Hematopoietic multipotent progenitor cell treated with erythropoietin and hydrocortisone succinate and interleukin-3 and kit ligand, for 6 days (in vitro differentiated cells): ENCODE data around the gene HMGB1.

ENCODE experiments used
- DNase-seq: peaks from one replicate; pipeline ENCODE4 v3.0.0-alpha.2; 2015

The HMGB1 gene

GRCh38 chr13:30465593-30466357 lies at the start of gene HMGB1:
TSS of gene HMGB1 (minus strand) at chr13:30465936. CDS start at chr13:30463680, 2,256 bp downstream.
- peak; percentile 100 for DNase-seq

GRCh38 chr13:30510811-30511371 lies 45.2 kb upstream of the HMGB1 start:
- DNase-seq, result no peak

- no peak for DNase-seq
Measured at GRCh38 chr13:30510091-30510490, 44.4 kb upstream of the HMGB1 start.

DNA sequence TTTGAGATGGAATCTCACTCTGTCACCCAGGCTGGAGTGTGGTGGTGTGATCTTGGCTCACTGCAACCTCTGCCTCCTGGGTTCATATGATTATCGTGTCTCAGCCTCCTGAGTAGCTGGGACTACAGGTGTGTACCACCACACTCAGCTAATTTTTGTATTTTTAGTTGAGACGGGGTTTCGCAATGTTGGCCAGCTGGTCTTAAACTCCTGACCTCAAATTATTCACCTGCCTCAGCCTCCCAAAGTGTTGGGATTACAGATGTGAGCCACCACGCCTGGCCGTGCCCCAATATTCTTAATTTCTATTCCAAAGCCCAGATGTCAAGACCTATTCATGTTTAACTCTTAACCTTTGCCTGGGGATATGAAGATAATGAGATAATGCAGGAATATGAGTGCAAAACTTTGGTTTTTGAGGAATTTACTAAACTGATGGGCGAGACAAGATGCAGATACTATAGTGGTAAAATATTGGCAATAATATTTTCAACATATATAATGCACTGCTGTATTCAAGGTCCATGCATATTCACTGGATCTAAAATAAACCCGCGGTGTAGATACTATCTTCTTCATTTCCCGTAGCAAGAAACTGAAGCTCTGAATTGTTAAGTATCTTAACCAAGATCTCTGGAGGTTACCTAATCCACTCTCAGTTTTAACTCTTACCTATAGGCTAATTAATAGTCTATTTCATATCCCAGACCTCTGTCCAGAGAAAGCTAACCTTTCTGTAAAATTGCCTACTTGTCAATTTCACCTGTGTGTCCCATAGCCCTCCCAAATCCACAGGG lies 43.7 kb upstream of the HMGB1 start:
- peak; percentile 50 for DNase-seq

DNA sequence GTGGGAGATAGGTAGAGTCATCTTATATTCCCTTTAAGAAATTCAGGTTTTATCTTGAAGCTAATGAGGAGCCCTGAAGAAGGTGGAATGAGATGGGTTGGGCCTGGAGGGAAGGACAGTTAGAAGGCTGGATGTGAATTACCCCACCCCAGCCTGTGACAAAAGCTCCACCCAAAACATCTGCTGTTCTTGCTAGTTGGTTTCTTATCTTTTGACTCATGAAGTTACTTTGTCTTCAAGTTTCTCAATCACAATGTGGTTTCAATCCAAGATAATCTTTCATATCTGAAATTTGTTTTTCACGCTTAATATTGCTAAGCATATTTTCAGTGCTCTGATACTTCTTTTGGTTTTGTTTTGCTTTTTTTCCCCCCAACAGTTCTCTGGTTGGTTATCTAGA lies 38.3 kb upstream of the HMGB1 start:
- DNase-seq, result peak; percentile 99

DNA sequence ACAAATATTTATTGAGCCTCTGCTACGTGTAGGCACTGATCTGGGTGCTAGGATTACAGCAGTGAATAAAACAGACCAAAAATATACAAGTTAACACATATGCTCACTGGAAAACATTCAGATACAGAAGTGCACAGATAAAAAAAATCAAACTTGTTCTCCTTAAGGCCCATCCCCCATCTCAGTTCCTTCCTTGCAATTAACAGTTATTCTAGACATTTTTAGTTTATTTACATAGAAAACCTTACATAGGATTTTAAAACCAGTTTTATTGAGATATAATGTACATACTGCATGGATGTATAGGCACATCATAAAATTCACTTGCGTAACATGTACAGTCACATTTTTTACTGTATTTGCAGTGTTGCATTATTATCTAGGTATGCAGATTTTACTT lies 36.5 kb upstream of the HMGB1 start:
- DNase-seq, result peak; percentile 42

DNA sequence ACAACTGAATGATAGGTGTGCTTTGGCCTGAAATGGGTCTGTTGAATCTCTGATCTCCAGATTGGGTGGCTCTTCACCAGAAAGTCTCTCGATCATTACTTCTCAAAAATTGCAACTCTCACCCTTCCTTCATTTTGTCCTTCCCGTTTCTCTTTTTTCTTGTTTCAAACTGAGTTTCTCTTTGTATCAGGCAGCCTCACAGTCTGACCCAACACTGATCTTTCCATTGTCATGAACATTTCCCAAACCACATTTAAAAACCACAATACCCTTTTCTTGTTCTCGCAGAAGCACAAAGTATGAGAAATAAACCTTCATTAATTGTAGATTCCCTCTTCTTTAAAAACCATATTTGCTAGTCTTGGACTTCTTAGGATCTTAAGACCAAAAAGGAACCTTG lies 33.6 kb upstream of the HMGB1 start:
- DNase-seq, result peak; percentile 27

DNA sequence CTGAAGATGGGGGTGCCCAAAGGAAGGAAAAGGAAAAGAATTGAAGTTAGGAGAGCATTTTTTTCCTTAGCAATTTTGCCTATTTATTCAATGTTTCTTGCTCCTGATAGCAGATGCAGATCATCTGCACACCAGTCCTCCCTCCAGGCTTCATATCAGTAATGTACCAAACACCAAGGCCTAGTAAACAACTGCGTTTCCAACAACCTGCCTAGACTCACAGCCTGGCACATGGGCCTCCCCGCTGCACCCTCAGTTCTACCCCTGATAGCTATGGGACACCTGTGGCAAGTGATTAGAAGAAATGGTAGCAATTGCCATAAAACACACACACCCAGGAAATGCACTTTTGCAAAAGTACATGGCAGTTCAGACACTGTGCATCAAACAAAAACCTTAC lies 30.4 kb upstream of the HMGB1 start:
- DNase-seq, result peak; percentile 85

GRCh38 chr13:30495746-30496145 lies 30.0 kb upstream of the HMGB1 start:
- peak; percentile 52 for DNase-seq

DNA sequence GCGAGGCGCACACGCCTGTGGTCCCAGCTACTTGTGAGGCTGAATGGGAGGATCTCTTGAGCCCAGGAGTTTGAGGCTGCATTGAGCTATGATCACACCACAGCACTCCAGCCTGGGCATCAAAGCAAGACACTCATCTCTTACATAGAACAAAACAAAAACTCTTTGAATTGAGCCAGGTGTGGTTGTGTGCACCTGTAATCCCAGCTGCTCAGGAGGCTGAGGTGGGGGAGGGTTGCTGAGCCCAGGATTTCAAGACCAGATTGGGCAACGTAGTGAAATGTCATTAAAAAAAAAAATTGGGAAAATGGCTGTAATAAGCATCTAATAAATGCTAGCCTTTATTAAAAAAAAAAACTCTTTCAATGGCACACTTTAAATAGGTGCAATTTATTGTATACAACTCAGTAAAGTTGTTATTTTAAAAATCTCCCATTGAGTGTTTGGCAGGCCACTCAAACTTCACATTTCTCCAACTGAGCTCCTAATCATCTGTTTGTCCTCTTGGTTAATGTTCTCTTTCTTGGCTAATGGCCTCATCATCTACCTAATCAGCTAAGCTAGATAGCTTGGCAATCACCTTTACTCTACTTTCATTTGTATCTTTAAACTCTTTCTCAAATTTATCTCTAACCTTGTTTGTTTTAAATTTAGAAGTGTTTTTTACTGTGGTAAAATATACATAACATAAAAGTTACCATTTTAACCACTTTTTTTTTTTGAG lies 28.1 kb upstream of the HMGB1 start:
- no peak for DNase-seq

DNA sequence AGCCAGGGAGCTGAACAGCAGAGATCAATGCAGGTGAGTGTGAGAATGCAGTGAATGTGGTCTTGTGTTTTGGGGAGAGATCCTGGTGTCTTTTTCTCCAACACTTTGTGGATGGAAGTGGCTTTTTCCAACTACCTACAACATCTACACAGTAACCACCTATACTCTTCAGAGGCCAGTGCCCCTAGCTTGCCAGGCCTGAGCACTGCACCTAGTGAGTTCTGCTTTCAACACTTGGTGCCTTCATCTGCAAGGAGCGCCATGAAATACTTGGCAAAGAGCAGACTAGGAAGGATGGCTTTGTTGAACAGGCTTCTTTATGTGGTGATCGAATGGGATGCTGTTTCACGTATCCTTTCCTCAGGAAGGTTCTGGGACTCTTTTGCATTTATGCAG lies 21.3 kb upstream of the HMGB1 start:
- no peak for DNase-seq

GRCh38 chr13:30486230-30487074 lies 20.7 kb upstream of the HMGB1 start:
- DNase-seq, result no peak

DNA sequence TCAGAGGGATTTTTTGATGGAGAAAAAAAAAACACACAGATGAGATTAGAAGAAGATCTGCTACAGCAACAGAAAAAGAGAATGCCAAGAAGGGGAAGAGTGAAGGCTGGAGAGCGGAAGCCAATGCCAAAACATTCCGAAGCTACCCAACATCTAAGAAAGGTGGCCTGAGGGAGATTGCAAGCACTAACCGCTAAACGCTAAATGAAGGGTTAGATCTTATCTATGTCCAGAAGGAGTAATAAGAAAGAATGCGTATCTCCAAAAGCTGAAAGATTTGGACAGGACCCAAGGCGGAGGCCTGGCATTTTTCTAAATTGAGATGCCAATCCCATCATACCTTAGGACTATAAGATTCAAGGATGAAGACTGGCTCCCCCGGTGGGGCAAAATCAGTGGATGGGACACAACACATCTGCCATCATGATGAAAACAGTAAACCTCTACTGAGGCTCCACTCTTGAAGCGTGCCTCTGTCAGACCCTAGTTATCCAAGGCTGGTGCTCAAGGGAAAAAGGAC lies 15.6 kb upstream of the HMGB1 start:
- DNase-seq, result no peak

DNA sequence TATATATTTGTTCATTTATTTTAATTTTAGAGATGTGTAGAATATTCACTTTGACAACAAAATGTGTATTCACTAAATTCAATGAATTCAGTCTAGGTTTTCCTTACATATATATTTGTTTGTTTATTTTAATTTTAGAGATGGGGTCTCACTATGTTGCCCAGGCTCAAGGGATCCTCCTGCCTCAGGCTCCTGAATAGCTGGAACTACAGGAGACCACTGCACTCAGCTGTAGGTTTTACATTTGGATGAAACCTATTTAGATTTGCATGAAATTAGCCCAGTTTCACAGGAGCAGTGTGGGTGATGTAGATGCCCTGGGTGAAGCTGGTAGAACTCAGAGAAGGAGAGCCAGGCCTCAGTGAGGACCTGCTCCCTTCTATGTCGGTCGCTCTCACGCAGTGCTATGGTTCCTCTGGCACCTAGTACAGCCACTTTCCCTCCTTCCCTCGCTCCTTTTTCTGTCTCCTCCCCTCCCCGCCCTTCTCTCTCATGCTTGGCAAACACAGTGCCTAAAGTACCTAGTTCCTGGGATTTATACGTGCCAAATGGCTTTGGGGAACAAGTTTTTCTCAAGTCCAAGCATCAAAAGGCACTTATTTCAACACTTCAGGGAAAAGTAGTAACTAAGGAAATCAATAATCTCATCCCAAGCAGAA lies 14.7 kb upstream of the HMGB1 start:
- DNase-seq, result no peak

DNA sequence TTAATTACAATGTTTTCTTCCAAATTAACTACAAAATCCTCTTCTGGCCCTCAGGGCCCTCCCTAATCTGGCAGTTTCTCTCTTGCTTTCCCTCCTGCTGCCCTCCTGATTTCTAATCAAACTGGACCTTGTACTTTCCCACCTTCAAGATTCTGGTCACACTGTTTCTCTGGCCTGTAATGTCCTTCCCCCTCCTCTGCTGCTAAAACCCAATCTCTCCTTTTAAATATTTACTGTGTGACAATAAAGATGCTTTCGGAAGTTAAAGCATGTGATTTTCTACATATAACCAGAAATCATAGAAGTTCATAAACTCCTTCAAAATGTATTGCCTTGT lies 14.1 kb upstream of the HMGB1 start:
- DNase-seq, result no peak

DNA sequence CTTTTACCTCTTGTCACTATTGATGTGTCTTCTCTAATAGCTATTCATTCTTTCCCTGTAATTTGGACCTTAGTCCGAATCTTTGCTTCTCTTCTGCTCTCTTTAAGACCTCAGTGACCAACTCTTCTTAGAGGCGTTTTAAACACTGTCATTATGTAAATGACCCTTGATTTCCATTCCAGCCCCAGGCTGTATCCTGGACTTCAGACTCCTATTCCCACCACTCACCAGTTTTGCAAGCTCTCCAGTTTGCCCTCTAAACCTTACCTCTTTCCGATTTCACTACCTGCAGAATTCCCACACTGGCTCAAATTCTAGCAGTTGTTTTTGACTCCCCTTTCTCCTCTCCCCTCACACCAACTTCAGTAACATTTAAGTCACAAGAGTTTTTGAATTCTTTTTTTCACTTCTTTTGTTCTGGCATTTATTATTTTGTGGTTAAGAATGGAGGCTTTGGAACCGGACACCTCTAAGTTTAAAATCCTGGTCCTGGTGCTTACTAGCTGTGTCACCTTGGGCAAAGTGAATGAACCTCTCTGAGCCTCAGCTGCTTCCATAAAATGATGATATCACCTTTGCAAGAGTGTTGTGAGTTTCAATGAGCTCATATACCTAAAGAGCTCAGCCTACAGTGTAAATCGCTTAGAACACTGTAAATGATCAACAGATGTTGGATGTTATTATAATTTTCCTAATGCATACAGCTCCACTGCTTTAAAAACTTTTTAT lies 13.6 kb upstream of the HMGB1 start:
- DNase-seq, result no peak

- peak; percentile 55 for DNase-seq
Measured at GRCh38 chr13:30477346-30478195, 11.8 kb upstream of the HMGB1 start.

DNA sequence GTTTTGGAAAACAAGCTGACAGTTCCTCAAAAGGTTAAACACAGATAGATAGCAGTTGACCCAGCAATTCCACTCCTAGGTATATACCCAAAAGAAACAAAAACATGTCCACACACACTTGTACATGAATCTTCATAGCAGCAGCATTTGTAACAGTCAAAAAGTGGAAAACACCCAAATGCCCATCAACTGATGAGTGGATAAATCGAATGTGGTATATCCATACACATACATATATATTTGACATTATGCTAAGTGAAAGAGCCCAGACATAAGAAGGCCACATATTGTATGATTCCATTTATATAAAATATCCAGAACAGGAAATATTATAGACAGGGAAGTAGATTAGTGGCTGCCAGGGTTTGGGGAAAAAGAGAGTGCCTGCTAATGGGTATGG lies 7.9 kb upstream of the HMGB1 start:
- DNase-seq, result no peak

- DNase-seq, result peak; percentile 96
Measured at GRCh38 chr13:30466841-30467252, 1.1 kb upstream of the HMGB1 start.

- DNase-seq, result no peak
Measured at GRCh38 chr13:30466358-30466714, 600 bp upstream of the HMGB1 start.
